NCI-H526 treated with DMSO at 0.1 percent for 48 hours (cell line): ENCODE data around the gene ANO4.

ENCODE experiments used
- DNase-seq: peaks from one replicate; lab custom pipeline; 2025; lab: John Stamatoyannopoulos, UW

The ANO4 gene

DNA sequence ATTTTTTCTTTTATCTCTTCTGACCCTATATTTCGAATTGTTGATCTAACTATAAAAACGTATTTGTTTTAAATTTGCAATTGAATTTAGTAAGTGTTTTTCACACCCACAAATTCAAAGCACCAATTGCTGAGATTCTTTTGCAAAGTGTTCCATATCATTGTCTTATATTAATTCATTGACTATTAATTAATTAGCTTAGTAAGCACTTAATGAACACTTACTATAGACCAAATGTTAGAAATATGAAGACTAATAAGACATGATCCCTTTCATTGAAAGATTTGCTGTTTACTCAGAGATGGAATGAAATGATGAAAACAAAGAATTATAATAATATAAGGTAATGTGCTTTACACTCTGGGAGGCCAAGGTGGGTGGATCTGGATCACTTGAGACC lies 14.2 kb downstream of the ANO4 start:
- no peak for DNase-seq

DNA sequence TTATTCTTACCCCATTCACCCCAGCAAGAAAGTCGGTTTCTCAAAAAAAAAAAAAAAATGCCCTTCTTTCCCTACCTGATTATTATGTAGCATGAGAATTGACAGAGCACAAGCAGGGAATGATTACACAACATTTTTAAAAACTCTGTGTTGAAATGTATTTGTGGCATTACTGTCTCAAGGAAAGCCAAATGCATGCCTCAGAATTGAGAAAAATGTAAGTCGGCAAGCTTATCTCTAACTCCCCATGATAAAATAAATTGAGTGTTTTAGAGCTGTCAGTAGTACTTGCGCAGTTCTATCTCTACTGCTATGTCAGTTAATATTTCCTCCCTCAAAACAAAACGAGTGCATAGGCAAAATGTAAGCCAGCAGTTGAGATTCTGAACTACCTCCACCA lies 25.7 kb downstream of the ANO4 start:
- DNase-seq: no peak

DNA sequence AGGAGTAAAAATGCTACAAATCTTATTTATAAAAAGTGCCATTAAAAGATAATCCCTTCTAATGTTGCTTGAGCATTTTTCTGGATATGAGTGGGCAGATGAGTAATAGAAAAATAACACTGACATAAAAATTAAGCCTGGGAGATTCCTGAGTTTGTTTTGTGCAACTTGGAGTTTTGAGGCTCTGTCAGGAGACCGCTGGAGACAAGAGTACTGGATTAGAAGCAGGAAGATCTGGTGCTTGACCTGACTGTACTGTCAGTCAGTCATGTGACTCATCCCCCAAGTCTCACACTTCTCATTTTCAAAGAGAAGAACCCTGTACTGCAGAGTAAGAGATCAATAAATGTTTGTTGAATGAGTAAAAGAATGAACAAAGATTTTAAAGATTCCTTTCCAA lies 29.4 kb downstream of the ANO4 start:
- no peak for DNase-seq

DNA sequence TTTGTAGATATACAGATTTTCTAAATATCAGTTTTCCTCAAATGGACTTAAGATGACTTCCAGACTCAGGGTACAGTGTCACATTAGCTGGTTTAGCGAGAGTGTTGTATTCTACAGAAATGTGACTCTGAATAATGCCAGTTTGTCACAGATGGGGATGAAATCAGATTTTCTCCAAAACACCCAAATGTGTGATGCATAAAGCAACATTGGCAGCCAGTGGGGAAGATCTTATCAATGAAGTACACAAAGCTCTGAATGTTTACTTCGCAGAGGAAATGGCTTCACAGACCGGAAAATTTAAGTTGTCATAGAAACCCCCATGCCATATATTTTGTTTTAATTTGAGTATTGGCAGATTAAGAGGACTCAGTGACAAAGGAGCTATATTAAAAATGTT lies 29.9 kb downstream of the ANO4 start:
- DNase-seq: no peak

DNA sequence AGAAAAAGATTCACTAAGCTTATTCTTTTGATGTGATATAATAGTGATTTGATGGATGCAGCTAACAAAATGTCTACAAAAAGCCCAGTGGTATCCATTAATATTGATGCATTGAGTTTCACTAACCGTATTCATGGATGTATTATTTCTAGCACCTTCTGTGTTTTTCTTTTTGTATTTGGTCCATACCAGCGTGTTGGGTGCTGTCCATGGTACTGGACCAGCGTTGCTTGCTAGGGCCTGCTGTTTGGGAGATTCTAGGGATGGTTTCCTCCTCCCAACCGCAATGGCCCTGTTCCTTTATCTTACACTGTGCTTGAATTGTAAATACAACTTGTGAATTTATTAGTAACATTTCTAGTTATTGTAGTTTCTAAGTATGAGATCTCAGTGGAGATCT lies 31.7 kb downstream of the ANO4 start:
- no peak for DNase-seq

DNA sequence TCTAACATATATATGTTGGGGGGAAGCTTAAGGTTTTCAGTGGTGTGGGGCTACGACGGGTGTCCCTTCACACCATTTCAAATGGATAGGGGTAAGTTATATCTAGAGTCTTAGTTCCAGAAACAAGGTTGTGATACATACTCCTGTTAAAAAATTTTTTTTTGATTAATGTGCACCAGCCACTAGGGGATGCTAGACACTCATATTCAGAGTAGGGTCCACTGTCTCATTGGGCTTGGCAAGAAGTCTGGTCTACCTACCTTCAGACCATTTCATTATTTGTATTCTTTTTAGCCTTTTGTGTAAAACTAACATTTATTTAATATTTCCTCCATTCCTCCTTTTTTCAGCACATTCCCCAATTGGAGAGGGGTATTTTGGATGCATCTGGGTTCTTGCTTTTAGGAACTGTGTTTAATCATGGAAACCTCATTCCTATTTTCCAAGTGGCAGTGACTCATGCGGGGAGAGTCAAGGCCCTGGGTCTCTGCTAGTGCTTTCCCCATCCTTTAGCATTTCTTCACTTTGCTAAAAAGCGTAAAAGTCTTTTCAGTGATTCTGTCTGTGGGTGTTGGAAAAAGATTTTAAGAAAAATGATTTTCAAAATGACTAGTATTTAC lies 33.4 kb downstream of the ANO4 start:
- DNase-seq: peak; percentile 22

DNA sequence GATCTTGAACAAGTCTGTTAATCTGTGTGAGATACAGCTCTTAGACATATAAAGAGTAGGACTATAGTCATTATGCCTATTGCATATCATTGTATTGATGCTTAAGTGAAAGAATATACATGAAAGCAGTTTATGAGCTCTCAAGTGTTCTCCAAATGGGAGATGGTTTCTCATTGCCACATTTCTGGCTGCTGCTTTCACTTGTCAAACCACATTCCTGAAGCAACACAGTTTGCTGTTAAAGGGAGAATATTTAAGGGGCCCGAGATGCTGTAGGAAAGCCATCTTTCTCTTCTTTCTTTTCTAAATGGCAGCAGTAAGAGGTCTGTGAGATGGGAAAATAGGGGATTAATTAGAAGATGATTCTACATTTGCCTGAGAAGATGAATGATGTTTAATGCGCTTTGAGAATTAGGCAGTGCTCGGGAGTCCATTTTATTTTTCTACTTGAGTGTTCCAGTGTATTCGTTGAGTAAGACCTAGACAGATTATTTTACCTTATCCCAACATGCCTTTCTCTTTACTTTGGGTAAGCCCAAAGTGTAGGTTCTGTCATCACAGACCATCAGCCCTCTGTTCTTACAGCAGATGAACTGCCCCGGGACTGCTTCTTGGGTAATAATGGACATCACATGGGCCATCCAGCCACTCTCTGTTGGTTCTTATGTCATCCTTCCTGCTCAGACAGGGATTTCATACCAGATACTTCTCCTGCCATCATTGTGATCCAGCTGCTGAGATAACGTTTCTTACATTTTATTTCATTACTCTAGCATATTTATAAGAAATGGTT lies 35.6 kb downstream of the ANO4 start:
- DNase-seq: no peak

DNA sequence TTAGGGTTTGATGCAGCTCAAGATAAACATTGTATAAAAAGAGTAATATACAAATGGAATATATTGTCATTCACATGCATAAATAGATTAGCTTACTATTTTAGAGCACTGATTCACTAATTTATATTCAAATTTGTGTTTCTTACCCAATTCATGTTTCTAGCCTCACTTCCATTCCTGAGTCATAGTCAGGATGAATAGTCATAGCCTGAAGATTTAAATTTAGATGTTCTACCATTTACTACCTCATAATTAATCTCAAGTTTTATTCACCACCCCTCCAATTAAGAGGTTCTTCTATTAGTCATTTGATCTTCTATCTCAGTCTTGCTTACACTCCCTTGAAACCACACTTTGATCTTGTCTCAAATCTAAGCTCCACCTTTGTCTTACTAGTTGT lies 38.7 kb downstream of the ANO4 start:
- no peak for DNase-seq

DNA sequence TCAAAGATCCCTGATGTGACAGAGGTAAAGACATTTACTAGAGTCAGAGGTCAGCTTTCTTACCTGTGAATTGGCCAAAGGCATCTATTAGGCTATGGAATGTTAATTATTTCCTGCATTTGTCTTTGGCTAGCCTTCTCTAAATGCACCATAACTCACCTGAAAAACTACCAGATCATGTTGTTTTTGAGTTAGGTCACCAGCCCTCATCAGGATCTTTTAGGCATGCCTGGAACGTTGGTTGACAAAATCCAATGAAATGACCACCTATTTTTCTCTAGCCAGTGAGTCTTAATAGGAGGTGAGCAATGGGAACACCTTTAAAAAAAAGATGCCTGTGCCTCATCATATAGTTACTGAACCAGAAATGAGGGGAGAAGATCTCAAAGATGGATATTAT lies 46.2 kb downstream of the ANO4 start:
- no peak for DNase-seq

DNA sequence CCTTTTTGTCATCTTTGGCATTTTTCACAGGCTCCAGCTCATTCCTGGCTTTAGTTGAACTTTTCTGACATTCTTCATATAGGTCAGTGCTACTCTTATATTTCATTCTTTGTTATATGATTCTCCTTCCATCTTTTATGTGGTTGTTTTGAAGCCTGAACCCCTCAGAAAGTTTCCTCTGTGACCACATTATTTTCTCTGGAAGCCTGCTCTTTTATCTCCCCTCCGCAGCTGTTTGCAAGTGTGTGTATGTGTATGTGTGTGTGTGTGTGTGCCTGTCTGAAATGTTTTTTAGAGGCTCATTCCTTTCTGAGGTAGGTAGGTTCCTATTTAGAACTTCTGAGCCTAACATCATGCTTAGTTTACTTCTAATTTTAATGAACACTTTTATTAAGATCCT lies 47.6 kb downstream of the ANO4 start:
- no peak for DNase-seq

DNA sequence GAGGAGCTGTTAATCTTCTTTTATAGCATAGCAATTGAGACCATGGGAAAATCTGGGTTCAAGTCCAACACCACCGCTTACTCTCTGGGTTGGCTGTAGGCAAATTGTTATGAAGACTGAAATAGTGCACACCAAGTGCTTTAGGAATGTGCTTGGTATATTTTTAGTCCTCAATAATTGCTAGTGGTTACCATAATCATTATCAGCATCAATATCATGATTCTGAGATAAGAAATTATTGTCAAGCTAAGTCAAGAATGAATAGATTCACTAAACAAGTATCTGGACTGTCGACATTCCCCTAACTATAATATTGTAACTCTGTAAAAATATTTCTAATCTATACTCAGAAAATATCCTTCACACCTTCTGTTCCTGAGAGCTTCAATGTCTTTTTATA lies 48.5 kb downstream of the ANO4 start:
- no peak for DNase-seq

DNA sequence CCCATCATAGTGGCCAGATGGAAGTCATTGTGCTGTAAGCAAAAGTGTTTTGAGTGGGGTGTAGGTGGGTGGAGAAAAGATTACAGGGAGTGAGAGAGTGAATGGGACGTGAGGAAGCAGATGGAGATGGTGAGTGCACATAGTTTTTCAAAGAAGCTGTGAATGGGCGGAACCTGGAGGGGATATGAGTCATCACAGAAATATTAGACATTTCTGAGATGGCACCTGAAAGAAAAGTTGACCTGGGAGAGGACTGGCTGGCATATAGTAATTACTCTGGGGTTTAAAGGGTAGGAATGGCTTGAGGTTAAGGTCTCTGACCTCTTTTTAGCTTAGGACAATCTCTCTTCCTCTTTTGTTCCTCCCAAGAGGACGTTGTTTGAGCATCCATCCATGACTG lies 50.5 kb downstream of the ANO4 start:
- no peak for DNase-seq

DNA sequence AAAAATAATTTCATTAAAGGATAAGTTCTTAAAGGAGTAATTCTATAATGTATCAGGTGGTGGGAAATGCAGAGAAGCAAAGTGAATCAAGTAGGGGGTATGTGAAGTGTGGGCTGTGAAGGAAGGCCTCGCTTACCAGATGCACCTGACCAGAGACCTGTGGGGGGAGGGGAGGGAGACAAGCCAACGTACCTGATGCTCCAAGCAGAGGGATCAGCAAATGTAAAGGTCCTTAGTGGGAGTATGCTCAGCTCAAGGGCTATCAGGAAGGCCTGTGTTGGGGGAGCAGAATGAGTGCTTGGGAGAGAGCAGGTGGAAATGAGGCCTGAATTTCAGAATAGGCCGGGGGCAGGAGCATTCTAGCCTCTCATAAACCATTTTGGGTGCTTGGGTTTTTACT lies 57.1 kb downstream of the ANO4 start:
- no peak for DNase-seq

DNA sequence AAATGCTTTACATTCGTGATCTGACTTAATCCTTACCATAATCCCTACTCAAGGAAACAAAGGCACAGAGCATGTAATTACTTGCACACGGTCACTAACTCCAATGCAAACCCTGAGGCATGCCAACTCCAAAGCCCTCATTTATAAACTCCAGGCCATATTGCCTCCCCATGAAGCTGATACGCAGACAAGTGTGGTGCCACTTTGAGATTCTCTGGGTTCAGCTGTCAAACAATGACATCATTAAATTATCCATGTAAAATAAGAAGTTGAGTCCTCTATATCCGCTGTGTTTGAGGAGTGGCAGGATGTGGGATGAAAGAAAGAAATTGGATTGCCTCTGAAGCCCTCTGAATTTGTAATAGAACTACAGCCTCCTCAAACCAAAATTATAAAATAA lies 62.8 kb downstream of the ANO4 start:
- DNase-seq: no peak

DNA sequence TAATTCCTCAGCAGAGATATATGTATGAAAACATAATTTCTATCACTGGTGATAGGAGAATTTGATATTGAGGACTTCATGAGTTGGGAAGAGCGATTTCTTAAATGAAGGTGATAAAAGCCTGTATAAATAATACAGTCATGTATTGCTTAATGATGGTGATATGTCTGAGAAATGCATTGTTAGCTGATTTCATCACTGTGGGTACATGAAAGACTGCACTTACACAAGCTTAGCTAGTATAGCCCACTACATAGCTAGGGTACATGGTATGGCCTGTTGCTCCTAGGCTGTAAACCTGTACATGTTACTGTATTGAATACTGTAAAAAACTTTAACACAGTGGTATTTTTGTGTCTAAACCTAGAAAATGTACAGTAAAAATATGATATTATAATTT lies 63.4 kb downstream of the ANO4 start:
- no peak for DNase-seq

DNA sequence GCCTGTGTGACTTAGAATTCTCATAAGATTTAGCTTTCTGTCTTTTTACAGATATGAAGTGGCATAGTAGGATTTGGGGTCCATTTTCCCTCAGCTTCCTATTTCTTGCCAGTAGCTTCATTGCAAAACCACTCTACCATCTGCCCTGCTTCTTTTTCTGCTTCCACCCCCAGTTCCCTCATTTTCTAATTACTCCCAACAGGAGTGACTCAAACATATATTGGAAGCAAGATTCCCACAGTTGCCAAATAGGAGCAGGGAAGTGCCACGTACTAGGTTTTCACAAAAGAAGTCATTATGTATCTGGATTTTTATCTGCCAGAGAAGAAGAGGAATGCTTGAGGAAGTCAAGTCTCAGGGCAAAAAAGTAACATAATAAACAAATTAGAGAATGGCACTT lies 64.1 kb downstream of the ANO4 start:
- DNase-seq: no peak

DNA sequence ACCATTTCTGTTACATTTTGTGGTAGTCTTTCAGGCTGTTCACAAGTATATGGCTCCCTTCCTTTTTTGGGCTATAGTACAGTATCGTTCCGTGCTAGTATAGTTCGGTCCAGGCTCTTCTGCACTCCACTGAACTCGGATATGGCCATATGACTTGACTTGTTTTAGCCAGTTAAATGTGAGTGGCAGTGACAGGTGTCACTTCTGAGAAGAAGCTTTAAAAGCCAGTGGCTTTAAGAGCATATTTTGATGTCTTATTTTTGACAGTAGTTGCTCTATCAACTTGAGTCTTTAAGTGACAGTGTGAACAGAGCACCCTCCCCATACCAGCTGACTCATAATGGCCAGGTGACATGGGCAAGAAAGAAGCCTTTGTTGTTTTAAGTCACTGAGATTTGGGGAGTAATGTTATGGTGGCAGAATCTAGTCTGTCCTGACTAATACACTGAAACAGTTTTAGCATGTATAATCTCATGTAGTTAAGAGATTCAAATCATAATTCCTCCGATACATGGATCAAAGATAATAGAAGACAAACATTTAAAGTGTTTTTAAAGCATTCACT lies 64.6 kb downstream of the ANO4 start:
- no peak for DNase-seq

DNA sequence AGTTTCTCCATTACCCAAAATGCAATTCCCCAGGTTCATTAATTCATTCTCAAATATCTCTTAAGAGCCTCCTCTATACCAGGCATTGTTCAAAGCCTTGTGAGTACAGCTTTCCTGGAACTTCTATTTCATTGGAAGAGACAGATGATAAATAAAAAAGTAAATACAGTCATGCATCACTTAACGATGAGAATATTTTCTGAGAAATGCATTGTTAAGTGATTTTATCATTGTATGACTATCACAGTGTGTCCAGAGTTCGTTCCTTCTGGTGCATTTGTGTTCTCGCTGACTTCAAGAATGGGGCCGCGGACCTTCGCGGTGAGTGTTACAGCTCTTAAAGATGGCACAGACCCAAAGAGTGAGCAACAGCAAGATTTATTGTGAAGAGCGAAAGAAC lies 66.0 kb downstream of the ANO4 start:
- DNase-seq: no peak

DNA sequence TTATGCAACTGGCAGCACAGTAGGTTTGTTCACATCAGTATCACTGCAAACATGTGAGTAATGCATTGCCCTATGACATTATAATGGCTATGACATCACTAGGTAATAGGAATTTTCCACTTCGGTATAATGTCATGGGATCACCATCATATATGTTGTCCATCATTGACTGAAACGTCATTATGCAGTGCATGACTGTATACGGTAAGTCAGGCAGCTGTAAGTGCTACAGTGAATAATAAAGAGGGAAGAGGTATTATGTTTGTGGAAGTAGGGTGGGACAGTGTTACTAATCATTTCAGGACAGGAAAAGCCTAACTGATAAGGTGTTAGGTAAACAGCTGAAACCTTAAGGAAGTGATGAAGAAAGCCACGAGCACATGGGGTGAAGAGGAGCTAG lies 68.1 kb downstream of the ANO4 start:
- no peak for DNase-seq

DNA sequence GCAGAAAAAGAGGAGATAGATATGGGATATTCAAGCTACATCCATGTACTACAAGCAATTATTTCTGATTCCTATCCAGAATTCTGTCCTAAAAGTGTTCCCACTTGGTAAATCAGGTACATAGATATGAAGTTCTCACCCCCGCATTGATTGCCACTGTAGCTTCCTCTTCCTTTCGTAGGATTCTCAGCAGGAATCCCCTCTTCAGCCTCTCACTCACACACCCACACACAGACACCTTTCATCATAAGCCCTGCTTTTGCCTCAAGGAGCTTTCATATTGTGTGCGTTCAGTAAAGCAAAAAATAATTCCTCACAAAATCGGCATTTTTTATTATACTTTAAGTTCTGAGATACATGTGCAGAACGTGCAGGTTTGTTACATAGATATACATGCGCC lies 69.8 kb downstream of the ANO4 start:
- DNase-seq: no peak

DNA sequence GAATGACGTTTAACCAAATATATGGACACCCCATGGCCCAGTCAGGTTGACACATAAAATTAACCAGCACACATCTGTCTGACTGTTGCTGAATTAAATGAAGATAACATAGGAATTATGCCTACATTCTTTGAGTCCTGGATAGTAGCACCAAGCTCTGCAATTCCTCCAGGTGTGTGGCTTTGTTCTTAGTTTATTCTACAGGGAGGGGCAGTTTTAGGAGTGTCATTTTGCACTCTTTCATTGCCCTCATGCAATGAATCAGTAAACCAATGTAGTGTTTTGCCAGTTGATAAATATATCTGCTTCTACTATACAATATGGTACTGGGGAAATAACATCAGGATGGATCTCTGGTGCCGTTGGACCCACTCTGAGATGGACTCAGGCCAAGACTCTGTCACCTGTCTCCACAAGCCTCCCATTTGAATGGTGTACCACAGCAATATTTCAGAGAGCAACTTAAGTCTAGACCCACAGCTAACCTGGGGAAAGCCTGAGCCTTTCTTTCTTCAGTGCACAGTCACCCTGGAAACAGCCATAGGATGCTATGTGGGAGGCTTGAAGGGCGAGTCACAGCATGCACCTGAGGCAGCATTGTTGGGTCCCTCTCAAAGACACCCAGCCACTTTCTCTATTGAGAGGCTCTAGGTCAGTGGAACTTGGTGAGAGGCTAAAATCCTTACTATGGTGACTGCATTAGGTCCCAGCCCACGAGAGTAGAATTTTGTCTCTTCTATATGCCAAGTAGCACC lies 73.2 kb downstream of the ANO4 start:
- no peak for DNase-seq

DNA sequence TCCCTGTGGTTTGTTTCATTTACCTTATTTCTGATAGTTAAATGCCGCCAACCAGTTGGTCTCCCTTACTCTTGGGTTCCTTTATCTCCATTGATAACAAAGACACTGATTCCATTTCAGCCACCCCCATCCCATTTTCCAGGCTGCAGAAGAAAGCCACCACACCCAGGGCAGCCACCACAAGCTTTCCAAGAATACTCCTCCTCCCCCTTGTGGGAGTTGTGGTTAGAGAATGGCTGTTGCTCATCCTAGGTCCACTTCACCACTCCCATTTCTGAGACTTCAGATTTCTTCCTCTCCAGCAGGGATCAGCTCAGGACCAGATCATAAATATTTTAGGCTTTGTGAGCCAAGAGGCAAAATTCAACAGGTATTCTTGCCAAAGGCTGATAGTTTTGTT lies 73.9 kb downstream of the ANO4 start:
- DNase-seq: no peak

DNA sequence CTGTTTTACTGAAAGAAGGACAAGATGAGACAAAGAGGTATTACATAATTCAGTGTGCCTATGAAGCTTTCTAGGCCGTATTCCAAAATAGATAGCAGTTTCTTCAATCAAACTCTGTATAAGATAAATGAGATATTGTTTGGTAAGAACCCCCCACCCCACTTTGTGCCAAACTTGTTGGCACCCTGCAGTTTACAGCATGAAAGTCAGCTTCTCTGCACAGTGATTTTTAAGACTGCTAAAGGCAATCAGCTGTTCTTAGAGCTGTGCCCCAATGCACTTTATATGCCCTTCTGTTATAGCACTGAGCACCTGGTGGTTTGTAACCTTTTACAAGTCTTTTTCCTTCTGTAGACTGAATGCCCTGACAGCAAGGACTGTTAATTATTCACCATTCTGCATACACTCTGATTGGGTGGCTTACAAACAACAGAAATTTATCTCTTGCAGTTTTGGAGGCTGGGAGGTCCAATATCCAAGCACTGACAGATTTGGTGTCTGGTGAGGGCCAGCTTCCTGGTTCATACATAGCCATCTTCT lies 76.7 kb downstream of the ANO4 start:
- no peak for DNase-seq
